DMS53 treated with DMSO at 0.1 percent for 48 hours (cell line): ENCODE data around the gene LBR.

Source experiments
- DNase-seq: peaks from one replicate; lab custom pipeline; 2025; ENCODE audit not compliant: unreplicated experiment; lab: John Stamatoyannopoulos, UW

Gene LBR

DNA sequence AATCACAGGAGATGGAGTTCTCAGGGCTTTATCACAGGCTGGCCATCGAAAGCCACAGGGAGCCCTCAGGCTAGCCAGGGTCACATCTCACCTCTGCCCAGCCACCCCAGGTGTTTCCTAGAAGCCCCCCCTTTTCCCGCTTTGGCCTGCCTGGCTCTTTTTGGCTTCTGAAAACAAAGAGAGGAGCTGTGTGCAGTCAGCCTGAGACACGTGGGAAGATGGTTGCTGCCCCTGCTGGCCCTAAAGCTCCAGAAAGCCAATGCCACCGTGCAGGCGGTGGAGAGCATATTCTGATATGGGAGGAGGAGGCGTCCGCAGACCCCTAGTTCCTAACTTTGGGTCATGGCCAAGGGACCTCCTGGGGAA lies 18.7 kb upstream of the LBR start:
- DNase-seq = no peak

DNA sequence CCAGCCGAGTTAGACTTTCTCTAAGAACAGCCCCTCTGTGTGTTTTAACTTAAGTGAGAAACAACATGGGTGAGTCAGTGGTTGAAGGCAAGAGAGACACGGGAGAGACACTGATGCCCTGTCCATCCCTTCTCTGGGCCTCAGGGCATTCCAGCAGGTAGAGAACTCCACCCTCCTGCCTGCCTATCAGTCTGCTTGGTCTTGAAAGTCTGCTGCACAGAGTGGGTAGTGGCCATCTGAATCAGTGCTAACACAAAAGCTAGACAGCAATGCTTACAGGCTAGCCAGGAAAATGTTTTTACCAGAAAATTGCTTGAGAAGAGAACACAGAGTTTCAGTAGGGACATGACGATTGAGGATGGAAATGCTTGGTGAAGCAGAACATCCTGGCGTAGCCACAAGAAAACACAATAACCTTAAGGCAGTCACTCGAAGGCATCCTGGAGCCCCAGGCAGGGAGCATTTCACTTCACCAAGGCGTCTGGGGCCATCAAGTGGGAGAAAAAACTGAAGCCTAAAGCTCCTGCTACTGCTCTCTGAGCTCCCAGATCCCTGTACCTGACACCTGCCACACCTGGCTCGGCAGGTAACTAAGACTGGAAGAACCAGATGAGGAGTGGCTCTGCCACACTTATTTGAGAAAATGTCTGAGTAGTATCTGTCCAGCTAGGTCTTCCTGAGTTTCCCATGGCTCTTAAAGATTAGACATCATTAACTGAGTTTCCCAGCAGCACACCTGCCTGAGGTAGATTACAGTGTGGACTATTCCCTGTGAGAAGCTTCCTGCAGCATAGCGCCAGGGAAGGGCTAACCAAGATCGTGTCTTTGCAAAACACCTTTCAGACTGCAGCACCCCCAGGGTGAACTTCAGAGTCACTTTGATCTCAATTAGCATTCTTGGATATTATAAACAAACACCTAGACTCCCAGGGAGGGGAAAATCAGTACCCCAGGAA lies 18.1 kb upstream of the LBR start:
- DNase-seq = peak; percentile 31

DNA sequence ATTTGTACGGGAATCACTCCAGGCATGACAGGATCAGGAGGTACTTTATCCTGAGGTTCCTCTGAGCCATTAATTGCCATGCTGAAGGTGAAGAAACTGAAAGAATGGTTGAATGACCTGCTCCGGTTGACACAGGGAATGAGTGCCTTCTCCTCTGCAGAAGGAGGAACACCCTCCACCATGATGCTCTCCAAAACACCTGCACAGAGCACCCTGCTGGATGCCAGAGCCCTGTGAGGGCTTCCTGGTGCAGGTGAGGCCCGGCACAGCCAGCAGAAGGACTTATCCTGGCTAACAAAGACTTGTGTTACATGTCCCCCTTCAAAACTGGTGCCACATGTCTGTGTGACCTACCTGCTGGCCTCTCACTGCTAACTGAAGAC lies 14.3 kb upstream of the LBR start:
- no peak for DNase-seq

DNA sequence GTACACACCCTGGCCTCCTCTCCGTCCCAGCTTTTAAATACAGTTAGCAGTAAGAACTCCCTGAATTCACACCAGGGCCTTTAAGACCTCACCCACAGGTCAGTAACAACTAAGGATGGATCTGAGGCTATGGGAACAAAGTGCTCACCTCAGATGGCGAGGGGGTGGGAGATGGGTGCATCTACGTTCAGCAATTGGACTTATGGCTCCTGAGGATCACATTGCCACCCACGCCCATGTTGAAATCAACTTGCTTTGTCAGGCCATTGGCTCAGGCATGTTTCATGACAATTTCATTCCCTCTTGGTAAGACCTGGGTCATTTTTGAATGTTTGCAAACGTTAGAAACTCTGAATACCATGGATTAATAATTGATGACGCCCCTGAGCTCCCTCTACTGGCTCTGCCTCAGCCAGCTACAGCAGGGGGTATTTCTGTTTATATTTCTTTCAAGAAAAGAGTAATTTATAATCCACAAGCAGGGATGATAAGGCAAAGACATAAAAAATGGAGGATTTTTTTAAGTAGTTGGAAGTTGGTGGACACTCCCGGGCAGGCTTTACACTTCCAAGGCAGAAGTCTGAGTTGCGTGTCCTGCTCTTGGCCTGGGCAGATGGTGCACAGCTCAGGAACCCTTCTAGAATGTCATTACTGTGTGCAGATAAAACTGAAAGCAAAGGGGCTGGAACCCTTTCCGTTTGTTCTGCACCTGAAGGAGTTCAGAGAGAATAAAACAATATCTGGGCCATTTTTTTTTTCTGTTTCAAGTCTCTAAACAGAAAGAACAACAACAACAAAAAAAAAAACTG lies 13.7 kb upstream of the LBR start:
- peak; percentile 56 for DNase-seq

DNA sequence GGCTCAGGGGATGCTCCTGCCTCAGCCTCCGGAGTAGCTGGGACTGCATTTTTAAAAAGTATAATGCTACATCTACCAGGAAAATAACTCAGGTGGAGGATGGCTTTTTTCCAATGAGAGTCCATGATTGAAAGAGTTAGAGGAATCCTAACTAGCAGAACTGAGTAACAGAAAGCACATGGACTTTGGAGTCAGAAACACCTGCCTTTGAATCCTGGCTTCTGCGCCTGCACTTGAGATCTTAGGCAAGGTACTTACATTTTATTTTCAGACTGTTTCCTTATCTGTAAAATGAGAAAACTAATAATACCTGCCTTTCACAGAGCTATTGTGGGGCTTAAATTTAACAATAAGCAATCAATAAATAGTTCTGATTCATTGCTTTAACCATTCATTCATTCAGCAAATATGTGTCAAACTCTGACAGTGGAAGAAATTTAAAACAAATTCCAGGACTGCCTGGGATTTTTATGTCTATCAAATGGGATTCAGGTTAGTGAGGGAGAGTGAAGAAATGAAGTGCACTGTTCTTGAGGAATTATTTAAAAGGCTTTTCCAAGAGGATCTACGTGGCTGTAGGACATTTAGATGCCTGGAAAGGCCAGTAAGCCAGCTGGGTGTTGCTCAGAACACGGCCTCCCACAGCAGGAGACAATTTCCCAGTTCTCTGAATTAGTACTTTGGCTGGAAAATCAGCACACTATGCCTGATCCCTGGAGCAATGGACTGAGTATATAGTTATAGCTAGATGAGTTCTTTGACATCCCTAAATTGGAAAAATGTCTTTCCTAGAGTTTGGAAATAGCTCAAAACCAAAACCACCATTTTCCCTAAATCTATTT lies 12.8 kb upstream of the LBR start:
- peak; percentile 41 for DNase-seq

DNA sequence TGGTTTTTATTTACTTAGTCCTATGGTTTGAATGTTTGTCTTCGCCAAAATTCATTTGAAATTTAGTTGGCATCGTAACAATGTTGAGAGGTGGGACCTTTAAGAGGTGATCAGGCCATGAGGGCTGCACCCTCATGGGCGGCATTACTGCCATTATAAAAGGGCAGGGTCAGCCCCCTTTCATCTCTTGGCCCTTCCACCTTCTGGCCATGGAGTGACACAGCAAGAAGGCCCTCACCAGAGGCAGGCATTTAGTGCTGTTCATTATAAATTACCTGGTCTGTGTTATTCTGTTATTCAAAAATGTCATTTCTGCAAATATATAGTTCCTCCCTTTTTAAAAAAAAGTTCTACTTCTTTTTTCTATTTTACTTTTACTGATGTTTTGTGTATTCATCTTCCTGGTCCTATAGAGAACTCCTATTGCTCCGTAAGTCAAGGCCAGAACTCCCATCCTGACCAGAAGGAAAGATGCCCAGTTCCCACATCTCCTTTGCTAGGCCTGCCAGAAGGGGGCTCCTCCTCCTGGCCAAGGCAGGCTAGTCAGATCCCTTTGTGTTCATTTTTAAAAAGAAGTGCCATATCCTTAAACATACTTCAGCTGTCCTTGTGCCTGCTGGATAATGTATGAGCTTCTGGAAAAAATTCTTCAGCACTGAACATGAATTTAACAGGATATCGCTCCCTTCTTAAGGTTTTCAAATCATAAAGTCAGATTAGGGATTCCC lies 10.0 kb upstream of the LBR start:
- DNase-seq = no peak

DNA sequence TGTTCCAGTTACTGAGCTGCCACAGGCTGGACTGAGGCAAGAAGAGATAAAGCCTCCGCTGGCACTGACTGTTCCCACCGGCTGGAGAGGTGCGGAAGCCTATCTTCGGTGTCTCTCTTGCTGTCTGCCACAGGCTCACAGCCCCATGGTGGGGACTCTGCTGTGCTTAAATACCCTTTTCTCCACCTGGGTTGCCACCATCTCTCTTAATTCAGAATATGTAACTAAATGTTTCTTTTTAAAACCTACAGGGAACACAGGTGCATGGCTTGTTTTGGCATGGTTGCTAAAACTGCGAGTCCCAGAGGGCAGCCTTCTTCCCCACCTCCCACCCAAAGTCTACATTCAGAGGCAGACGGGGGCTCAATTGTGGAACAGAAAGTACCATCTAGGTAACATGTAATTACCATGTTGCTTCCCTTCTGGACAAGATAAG lies 8.1 kb upstream of the LBR start:
- no peak for DNase-seq

DNA sequence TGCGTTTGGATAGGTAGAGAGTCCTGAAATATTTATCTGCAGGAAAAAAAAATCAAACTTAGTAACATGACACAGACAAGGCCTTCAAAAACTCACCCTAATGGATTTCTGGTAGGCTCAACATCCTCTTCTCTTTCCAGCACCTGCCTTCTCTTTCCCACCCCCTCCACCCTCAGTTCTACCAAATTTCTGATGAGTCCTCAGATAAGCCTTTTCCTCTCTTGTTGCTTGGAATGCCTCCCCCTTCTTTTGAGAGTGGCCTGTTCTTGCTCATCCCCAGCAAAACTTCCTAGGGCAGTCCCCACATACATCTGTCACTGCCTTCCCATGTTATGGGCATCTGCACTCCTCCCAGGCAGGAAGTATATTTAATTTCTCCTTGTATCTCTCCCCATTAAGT lies 7.6 kb upstream of the LBR start:
- DNase-seq = no peak

DNA sequence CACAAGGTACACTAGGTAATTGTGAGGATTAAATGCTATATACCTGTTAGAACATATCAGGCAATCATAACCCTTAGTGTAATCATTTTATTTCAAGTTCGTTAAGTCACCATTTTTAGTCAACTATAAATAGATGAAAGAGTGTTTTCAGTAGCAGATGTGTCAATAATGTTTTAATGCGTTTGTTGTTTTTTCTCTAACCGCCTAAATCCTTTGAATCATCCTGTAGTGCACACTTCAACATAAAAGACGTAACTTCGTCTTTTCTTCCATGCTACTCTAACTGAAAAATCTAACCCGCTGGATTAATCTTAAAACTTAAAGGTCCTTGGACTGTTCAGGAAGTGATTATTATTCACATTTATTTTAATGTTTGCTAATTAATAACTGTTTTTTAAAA lies 7.2 kb upstream of the LBR start:
- no peak for DNase-seq

DNA sequence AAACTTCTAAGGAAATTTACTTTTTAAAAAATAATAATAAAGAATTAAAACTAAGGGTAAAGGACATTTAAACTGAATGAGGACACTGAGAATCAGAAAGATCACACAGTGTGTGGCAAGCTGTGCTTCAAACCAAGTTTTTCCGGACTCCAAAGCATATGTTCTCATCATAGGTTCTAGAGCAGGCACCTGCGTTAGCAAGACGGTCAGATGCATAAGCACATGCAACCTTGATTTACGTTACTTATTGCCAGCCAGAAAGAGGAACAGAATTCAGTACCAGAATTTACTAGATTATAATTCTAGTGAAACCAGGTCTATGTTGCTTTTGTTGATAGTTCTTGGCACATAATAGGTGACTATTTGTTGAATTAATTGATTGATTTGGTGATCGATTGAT lies 6.2 kb upstream of the LBR start:
- no peak for DNase-seq

DNA sequence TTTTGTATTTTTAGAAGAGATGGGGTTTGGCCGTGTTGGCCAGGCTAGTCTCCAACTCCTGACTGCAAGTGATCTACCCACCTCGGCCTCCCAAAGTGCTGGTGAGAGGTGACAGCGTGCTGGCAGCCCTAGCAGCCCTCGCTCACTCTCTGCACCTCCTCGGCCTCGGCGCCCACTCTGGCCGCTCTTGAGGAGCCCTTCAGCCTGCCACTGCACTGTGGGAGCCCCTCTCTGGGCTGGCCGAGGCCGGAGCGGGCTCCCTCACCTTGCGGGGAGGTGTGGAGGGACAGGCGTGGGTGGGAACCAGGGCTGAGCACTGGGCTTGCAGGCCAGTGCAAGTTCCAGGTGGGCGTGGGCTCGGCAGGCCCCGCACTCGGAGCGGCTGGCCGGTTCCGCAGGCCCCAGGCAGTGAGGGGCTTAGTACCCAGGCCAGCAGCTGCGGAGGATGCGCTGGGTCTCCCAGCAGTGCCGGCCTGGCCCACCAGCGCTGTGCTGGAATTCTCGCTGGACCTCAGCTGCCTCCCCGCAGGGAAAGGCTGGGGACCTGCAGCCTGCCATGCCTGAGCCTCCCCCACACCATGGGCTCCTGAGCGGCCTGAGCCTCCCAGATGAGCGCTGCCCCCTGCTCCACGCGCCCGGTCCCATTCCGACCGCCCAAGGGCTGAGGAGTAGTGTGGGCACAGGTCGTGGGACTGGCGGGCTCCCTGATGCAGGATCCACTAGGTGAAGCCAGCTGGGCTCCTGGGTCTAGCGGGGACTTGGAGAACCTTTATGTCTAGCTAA lies 3.4 kb upstream of the LBR start:
- DNase-seq = no peak

DNA sequence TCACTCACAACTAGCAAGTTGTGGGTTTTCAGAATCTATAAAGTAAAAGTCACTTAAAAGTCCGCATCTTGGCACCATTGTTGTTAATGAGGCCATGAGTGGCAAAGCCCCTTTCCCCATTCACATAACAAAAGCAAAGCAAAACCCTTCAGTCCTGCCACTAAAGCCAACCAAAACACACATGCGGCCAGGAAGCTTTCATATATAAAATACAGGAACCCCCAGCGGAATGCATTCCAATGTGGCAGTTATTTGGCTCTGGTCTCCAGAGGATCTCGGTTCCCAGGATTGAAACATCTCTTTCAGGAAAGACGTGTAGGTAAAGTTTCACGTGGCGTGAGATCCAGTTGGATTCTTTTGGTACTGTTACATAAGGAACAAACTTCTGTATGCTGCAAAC lies 2.5 kb upstream of the LBR start:
- no peak for DNase-seq

DNA sequence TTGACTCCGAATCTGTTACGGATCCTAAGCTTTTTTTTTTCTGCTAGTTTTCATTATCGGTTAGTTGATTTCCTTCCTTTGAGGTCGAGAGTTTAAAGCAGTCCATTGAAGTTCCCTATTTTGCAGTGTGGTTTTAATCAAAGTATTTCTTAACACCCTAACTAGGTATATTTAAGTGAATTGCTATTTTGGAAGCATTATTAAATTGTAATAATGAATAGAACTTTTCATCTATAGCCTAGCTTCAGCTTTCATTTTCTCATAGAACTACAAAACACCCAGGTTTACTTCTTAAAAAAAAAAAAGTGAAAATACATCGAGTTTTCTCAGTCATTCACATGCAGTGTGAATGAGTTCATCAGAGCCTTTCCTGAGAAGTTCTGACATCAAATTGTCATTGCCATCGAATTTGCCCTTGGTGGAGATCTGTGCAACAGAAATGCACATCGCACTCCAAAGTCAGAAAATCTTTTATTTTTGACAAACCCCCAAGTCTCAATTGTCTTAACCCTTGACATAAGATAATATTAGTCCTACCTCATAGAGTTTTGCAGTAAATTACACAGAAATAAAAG lies 1.1 kb upstream of the LBR start:
- no peak for DNase-seq

DNA sequence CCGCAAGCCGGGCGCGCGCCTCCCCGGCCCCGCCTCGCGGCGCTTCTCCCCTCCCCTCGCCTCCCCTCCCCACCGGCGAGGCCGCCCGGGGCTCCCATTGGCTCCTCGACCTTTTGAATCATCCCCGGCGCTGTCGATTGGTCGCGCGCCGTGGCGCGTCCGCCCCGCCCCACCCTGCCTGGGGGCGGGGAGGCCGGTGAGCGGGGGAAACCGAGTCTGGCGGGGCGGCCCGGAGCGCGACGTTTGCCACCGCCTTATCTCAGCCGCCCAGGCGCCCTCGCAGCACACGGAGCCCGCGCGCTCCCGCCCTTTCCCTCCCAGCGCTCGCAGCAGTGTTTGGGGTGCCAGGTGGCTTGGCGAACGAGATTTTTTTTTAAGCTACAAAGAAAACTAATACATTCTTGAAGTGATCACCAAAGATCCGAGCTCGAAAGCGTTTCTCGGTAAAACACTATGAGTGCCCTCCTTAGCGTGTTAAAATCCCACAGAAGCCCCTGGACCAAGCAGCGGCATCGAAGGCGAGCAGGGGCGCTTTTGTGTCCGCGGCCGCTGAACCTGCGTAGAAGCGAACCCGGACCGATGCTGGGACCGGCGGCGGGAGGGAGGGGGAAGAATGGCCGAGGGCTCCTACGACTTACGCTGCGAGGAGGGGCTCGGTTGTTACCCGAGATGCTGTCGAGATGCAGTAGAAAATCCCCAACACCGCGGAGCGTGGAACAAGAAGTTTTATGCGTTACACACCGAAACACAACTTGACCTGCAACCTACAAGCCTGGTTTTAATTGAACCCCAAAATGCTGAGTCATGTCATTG lies 436 bp upstream of the LBR start:
- peak; percentile 70 for DNase-seq

DNA sequence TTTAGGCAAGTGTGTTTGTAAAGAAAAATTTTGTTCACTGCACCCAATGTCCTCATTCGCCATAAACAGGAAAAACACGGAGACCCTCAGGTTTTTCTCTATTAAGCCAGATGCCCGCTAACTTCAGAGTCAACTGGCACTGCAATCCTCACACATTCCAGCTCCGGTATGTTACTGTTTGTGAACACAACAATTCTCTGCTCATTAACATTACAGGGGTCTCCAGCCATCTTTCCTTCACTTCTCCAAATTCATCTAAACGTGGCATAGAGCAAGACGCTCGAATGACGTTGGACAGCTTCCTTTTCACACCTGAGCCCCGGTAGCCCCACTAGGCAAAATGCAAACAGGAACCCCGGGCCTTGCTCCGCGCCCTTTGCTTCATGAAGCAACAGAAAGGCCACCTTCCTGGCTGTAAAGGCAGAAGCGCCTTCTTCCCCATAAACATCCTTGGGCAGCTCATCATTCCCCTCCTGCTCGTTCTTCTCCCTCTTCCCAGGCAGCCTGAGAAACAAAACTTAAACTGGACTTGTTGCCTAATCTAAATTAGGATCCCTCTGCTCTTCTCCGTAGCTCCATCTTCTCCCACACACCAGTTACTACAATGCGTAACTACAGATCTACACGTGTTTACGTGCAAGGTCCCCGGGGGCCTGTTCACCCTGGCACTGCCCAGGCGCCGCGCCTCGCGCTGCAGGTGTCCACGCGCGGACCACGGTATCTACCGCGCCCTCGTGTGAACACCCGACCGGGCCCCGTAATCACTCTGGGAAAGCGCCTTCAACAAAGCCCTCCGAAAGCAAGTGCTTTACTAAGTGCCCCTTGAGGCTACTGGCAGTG lies 1.2 kb downstream of the LBR start:
- DNase-seq = no peak

DNA sequence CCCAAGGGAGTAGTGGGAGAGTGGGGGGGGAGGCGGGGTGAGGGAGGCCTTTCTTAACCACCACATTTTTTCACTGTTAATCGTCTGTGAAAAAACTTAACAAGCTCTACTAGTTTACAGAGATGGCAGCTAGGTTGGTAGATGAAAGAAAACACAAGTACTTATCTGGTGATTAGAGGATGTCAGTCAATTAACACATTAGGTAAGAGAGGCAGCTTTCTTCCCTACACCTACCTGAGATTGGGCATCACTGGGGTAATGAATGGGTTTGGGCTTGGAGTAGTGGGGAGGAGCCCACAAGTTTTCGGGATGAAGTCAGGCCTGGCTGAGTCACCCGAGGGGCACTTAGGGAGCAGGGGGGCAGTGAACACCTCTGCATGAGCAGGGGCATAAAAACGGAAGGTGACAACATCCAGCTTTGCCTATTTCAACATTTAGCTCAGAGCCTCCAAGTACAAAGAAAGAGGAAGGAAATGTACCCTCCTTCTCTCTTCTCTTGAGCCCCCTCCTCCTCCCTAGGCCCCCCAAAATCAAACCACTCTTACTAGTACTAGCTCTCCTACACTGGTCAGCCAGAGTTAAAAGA lies 2.5 kb downstream of the LBR start:
- no peak for DNase-seq

DNA sequence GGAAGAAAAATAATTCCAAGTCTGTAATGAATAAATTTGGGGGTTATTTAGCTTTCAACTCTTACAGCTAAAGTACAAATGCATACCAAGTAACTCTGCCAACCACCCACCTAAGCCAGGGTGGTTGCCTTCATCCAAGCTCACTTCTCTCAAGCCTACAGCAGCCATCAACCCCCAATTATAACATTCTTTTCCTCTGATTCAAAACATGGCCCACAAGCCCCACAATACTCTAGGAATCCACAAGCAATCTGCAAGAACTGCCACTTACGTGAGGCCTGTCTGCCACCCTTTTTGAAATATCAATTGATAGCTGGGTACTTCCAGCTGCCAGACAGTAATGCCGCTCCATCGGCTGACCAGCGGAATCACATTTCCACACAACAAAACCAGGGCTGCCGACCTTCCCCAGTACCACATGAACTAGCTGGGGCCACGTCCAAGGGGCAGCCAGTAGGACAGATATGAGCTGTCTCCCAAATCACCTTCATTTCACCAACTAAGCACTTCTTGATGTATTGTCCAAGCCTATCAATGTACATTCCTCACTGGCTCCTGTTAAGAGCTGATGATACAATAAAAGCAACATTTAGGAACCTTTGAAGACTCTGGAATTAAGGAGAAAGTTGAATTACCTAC lies 3.2 kb downstream of the LBR start:
- DNase-seq = no peak
